ENCODE results near the gene ZBTB8OS. TPM values are rescaled to one million over a fixed set of nuclear protein-coding genes. Genes with fewer than 3 reads are reported as not detected.

ZBTB8OS gene
- total RNA-seq, 2 experiments from 2014 or later = 64.8 to 67.4 TPM

DNA sequence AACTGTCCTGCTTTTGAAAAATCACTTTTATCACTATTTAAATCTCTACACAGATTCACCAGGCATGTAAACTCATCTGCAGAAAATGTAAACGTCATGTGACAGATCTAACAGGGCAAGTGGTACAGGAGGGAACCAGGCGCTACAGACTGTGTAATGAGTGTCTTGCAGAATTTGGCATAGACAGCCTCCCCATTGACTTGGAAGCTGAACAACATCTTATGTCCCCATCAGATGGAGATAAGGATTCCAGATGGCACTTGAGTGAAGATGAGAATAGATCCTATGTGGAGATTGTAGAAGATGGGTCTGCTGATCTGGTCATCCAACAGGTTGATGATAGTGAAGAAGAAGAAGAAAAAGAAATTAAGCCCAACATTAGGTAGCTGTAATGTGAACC lies 50.3 kb downstream of the ZBTB8OS start:
- CTCF ChIA-PET = no interaction called here
- DNase-seq = no peak
- POLR2A ChIA-PET = no interaction called here
- Mint-ChIP-seq H3K36me3 (no peaks in the 10 kb centered on the region), H3K27me3 (no peaks in the 10 kb centered on the region), H3K9me3 (no peaks in the 10 kb centered on the region), H3K27ac (no peak overlapping the region), H3K4me1 (ENCODE audit: low read depth) (no peaks in the 10 kb centered on the region), H3K4me3 (no peak overlapping the region)
- intact Hi-C loops (cut with micrococcal nuclease) = no loop called here

DNA sequence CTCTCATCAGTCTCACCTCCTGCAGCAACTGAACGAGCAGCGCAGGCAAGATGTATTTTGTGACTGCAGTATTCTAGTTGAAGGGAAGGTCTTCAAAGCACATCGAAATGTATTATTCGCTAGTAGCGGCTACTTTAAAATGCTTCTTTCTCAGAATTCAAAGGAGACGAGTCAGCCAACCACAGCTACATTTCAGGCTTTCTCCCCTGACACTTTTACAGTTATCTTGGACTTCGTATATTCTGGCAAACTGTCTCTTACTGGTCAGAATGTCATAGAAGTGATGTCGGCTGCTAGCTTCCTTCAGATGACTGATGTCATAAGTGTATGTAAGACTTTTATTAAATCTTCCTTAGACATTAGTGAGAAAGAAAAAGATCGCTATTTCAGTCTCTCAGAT lies 57.4 kb downstream of the ZBTB8OS start:
- no peak overlapping the region for H3K4me3 Mint-ChIP-seq
- H3K36me3 Mint-ChIP-seq = no peaks in the 10 kb centered on the region
- H3K9me3 Mint-ChIP-seq = no peaks in the 10 kb centered on the region
- no peak overlapping the region for H3K27ac Mint-ChIP-seq
- intact Hi-C loops (cut with micrococcal nuclease) = no loop called here
- no peaks in the 10 kb centered on the region for H3K27me3 Mint-ChIP-seq
- DNase-seq = no peak
- H3K4me1 Mint-ChIP-seq (ENCODE audit: low read depth) = no peaks in the 10 kb centered on the region
- ChIA-PET POLR2A (no interaction called here), CTCF (no interaction called here)

GRCh38 chr1:32580348-32581017 lies 69.9 kb downstream of the ZBTB8OS start:
- no peaks in the 10 kb centered on the region for H3K36me3 Mint-ChIP-seq
- intact Hi-C loops (cut with micrococcal nuclease) = no loop called here
- H3K9me3 Mint-ChIP-seq = no peaks in the 10 kb centered on the region
- no peaks in the 10 kb centered on the region for H3K4me1 Mint-ChIP-seq (ENCODE audit: low read depth)
- CTCF ChIA-PET = interaction anchor here (0.7 kb wide), 1 partner anchor 181 kb away, joined by 3 read pairs; no protein-coding TSS in a partner anchor
- POLR2A ChIA-PET = no interaction called here
- H3K27ac Mint-ChIP-seq = no peak overlapping the region
- H3K27me3 Mint-ChIP-seq = no peaks in the 10 kb centered on the region
- no peak overlapping the region for H3K4me3 Mint-ChIP-seq
- DNase-seq = no peak

Other genes with a start within 250 kb of the ZBTB8OS start
- not detected for gene ZBTB8B, start 185.5 kb downstream of the ZBTB8OS start, total RNA-seq
- gene ZBTB8A, start 111.1 kb downstream of the ZBTB8OS start, total RNA-seq = under 1 TPM; 0.27 to 0.33 TPM
- gene RBBP4, start 658 bp upstream of the ZBTB8OS start, total RNA-seq = 100 to 1,000 TPM; 325 to 334 TPM
- gene SYNC, start 52.2 kb upstream of the ZBTB8OS start, total RNA-seq = not detected
- 100 to 1,000 TPM; 208 to 213 TPM for gene YARS1, start 166.8 kb upstream of the ZBTB8OS start, total RNA-seq
- gene S100PBP, start 167.1 kb upstream of the ZBTB8OS start, total RNA-seq = 10 to 100 TPM; 30.4 to 32.7 TPM
- not detected for gene FNDC5, start 220.4 kb upstream of the ZBTB8OS start, total RNA-seq
- gene HPCA, start 235.9 kb upstream of the ZBTB8OS start, total RNA-seq = under 1 TPM in 1 of 2 experiments, not detected in 1; 0.29 TPM